Hematopoietic multipotent progenitor cell treated with erythropoietin and hydrocortisone succinate and interleukin-3 and kit ligand, for 8 days (in vitro differentiated cells): ENCODE results near the gene ABHD10.
"Not testable (repeated sequence)": the region's sequence is repeated elsewhere in the genome, so short reads cannot be mapped to it uniquely, and the experiment has no call there.

ENCODE experiments used
- DNase-seq: peaks from one replicate; pipeline ENCODE4 v3.0.0-alpha.2; 2015

The ABHD10 gene

DNA sequence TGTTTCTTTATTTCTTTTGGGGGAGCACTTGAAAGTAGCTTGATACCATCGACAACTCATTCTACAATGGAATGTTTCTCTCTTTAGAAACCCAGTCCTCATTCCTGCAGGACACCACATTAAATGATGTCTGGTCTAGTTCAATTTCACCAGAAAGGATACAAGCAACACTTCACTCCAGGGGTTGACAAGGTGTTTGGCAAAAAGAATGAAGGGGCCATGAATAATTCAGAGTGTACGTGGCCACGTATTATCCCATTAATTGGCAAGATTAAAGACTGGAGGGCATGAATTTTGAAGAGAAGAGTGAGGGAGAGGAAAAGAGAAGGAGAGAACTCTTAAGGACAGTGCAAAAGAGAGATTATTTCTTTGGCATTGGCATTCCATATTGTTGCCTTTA is 56.4 kb downstream of the ABHD10 start:
- no peak for DNase-seq

DNA sequence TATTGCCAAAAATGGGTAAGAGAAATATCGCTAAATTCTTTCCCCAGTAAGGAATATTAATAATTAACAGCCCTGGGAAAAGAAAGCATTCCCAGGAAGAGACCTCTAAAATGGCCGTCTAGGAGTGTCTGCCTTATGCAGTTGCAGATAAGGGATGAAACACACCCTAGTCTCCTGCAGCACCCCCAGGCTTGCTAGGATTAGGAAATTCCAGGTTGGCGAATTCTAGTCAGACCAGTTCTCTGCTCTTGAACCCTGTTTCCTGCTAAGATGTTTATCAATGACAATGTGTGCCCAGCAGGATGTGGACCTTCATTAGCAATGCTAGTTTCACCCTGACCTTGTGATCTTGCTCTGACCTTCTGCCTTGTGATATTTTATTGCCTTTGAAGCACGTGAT is 58.4 kb downstream of the ABHD10 start:
- DNase-seq: not testable (repeated sequence)

DNA sequence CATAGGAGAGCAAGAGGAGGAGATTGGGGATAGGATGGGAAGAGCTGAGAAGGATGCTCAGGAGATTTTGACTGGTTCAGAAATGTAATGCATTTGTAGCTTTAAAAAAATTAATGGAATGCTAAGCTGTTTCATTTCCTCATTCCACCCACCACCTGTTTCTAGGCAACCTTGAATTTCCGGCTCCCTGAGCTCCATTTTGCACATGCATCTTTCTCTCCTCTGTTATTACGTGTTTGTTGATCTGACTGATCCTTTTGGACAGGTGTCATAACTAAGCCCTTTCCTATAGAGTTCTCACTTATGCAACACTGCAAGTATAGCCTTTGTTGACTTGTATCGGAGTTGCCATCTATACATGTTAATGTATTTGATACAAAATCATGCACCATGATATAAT is 60.0 kb downstream of the ABHD10 start:
- DNase-seq: no peak

DNA sequence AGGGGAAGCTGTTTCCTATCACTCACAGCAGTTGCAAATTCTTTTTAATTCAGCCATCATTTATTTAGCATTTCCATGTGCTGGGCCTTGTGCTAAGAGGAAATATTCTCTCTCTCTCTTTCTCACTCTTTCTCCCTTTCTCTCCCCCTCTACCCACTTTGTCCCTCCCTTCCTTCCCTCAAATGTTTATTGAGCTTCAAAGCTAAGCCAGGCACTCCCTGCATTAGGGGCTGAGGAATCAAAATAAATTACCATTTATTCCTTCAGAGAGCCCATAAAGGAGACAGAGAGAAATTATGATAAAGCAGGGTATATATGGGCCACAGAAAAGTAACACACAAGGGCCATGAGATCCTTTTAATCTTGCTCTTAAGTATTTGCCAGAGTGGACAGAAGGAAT is 62.5 kb downstream of the ABHD10 start:
- no peak for DNase-seq

DNA sequence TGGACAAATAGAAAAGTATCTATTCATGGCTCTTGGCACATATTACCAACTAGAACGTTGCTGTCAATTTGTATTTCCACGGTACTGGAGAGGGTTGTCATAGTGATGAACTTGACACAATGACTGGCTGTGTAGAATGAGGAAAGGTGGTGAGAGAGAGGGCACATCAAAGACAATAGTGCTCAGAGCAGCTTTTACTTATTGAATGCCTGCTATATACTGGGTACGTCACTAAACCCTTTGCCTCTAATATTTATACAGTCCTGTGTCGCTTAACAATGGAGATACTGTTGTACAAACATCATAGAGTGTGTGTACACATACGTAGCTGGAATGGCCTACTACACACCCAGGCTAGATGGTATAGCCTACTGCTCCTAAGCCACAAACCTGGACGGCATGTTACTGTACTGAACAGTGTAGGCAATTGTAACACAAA is 64.0 kb downstream of the ABHD10 start:
- no peak for DNase-seq
